Amniotic stem cell (primary cell): Measurements from ENCODE around the gene TMEM272.

Experiments used
- DNase-seq: peaks from one replicate; lab custom pipeline; 2025; lab: John Stamatoyannopoulos, UW

The TMEM272 gene

GRCh38 chr13:51804295-51805172, 40.4 kb downstream of the TMEM272 start:
- no peak for DNase-seq

GRCh38 chr13:51803422-51804294, 41.3 kb downstream of the TMEM272 start, which contains the start of gene DHRS12:
Gene DHRS12 (minus strand): TSS chr13:51804163. CDS start chr13:51799659, 4,504 bp downstream.
- peak; percentile 55 for DNase-seq

GRCh38 chr13:51802631-51803418, 42.2 kb downstream of the TMEM272 start:
- no peak for DNase-seq

GRCh38 chr13:51801631-51802099, 43.3 kb downstream of the TMEM272 start:
- no peak for DNase-seq

- DNase-seq: no peak
Observed at GRCh38 chr13:51800486-51800885, 44.5 kb downstream of the TMEM272 start.

GRCh38 chr13:51799261-51799660, 45.7 kb downstream of the TMEM272 start:
- no peak for DNase-seq

GRCh38 chr13:51797664-51798488, 47.1 kb downstream of the TMEM272 start:
- peak; percentile 46 for DNase-seq

- no peak for DNase-seq
Observed at GRCh38 chr13:51796546-51796945, 48.4 kb downstream of the TMEM272 start.

GRCh38 chr13:51795419-51795818, 49.6 kb downstream of the TMEM272 start:
- no peak for DNase-seq

- DNase-seq: no peak
Observed at GRCh38 chr13:51794964-51795363, 50.0 kb downstream of the TMEM272 start.

GRCh38 chr13:51793570-51794271, 51.3 kb downstream of the TMEM272 start:
- DNase-seq: peak; percentile 67

GRCh38 chr13:51786425-51787265, 58.3 kb downstream of the TMEM272 start:
- no peak for DNase-seq

- no peak for DNase-seq
Observed at GRCh38 chr13:51785712-51786424, 59.1 kb downstream of the TMEM272 start.

- no peak for DNase-seq
Observed at GRCh38 chr13:51784097-51784496, 60.9 kb downstream of the TMEM272 start.

- DNase-seq: no peak
Observed at GRCh38 chr13:51783428-51784094, 61.4 kb downstream of the TMEM272 start.

GRCh38 chr13:51782026-51782710, 62.8 kb downstream of the TMEM272 start:
- DNase-seq: no peak

GRCh38 chr13:51781246-51782022, 63.5 kb downstream of the TMEM272 start:
- DNase-seq: no peak
